ENCODE measurements around the gene SHISAL2B.

- TF ChIP-seq POLR2AphosphoS5 (IDR thresholded peaks at IDR 0.05; ENCODE audit: insufficient read depth in 1 of 2, low read depth in 1 of 2) (no peak), POLR2A (IDR thresholded peaks at IDR 0.05) (no peak)
- TF ChIP-seq, protein P1, sequence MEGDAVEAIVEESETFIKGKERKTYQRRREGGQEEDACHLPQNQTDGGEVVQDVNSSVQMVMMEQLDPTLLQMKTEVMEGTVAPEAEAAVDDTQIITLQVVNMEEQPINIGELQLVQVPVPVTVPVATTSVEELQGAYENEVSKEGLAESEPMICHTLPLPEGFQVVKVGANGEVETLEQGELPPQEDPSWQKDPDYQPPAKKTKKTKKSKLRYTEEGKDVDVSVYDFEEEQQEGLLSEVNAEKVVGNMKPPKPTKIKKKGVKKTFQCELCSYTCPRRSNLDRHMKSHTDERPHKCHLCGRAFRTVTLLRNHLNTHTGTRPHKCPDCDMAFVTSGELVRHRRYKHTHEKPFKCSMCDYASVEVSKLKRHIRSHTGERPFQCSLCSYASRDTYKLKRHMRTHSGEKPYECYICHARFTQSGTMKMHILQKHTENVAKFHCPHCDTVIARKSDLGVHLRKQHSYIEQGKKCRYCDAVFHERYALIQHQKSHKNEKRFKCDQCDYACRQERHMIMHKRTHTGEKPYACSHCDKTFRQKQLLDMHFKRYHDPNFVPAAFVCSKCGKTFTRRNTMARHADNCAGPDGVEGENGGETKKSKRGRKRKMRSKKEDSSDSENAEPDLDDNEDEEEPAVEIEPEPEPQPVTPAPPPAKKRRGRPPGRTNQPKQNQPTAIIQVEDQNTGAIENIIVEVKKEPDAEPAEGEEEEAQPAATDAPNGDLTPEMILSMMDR (IDR thresholded peaks at IDR 0.05) = no peak
Observed at GRCh38 chr5:64678374-64678773, 11.9 kb upstream of the SHISAL2B start.
